ENCODE results near the gene GPR31.

GRCh38 chr6:167107787-167108186 lies 50.0 kb downstream of the GPR31 start:
- TF ChIP-seq TEAD4 (IDR thresholded peaks at IDR 0.05) (no peak), MAX (IDR thresholded peaks at IDR 0.05) (no peak), RAD21 (IDR thresholded peaks at IDR 0.05; ENCODE audit: low read depth) (no peak), YY1 (IDR thresholded peaks at IDR 0.05; ENCODE audit: low read depth) (no peak), EP300 (IDR thresholded peaks at IDR 0.05; ENCODE audit: borderline replicate concordance) (no peak), ZBTB7A (IDR thresholded peaks at IDR 0.05; ENCODE audit: low read depth) (no peak), TAF1 (IDR thresholded peaks at IDR 0.05; ENCODE audit: low read depth) (no peak), CREB1 (IDR thresholded peaks at IDR 0.05; ENCODE audit: low read depth) (no peak), NFIC (IDR thresholded peaks at IDR 0.05) (no peak), CEBPB (IDR thresholded peaks at IDR 0.05) (no peak)
- TF ChIP-seq, protein P1, sequence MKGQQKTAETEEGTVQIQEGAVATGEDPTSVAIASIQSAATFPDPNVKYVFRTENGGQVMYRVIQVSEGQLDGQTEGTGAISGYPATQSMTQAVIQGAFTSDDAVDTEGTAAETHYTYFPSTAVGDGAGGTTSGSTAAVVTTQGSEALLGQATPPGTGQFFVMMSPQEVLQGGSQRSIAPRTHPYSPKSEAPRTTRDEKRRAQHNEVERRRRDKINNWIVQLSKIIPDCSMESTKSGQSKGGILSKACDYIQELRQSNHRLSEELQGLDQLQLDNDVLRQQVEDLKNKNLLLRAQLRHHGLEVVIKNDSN (IDR thresholded peaks at IDR 0.05), result no peak
